DMS153 (cell line): ENCODE data around the gene STRADB.
"Not testable (repeated sequence)": the region's sequence is repeated elsewhere in the genome, so short reads cannot be mapped to it uniquely, and the experiment has no call there.

Source experiments
- DNase-seq: peaks from one replicate; lab custom pipeline; 2025; lab: John Stamatoyannopoulos, UW

Gene STRADB

DNA sequence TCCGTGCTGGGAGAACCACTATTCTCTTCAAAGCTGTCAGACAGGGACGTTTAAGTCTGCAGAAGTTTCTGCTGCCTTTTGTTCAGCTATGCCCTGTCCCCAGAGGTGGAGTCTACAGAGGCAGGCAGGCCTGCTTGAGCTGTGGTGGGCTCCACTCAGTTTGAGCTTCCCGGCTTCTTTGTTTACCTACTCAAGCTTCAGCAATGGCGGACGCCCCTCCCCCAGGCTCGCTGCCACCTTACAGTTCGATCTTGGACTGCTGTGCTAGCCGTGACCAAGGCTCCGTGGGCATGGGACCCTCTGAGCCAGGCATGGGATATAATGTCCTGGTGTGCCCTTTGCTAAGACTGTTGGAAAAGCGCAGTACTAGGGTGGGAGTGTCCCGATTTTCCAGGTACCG lies 21.2 kb upstream of the STRADB start:
- not testable (repeated sequence) for DNase-seq

DNA sequence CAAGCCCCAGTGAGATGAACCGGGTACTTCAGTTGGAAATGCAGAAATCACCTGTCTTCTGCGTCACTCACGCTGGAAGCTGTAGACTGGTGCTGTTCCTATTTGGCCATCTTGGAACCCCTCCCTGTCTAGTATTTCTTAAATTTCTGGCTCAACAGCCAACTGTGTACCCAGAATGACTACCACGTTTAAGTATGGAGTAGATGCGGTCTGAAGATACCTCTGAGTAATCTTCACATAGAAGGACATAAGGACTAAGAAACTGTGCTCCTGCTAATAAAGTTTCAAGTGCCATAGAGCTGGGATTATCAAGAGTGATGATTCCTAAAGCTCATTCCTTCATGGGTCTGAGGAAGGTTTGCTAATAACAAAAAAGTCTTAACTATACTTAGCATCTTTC lies 20.7 kb upstream of the STRADB start:
- DNase-seq, result no peak

DNA sequence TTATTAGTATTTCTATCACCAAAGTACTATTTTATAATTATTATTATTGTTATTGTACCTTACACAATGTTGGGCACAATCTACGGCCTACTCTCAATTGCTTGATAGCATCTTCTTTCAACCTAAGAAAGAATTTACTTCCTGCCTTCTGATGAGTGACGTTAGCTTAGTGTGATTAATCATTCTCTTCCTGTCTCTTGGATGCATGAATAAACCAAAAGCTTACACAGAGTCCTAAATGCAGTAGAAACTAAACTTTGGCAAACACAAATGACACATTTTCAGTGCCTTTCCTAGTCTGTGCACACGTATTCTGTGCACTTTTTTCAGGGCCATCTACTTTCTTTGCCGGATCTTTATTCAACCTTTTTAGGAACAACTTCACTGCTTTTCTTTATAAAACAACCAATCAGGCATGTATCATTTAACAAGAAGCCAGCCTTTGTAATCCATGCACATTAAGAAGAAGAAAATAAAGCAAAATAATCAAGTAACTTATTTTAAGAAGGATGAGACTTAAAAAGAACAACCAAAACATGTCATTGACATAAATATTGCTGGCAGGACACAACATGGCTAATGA lies 19.4 kb upstream of the STRADB start:
- DNase-seq, result no peak

DNA sequence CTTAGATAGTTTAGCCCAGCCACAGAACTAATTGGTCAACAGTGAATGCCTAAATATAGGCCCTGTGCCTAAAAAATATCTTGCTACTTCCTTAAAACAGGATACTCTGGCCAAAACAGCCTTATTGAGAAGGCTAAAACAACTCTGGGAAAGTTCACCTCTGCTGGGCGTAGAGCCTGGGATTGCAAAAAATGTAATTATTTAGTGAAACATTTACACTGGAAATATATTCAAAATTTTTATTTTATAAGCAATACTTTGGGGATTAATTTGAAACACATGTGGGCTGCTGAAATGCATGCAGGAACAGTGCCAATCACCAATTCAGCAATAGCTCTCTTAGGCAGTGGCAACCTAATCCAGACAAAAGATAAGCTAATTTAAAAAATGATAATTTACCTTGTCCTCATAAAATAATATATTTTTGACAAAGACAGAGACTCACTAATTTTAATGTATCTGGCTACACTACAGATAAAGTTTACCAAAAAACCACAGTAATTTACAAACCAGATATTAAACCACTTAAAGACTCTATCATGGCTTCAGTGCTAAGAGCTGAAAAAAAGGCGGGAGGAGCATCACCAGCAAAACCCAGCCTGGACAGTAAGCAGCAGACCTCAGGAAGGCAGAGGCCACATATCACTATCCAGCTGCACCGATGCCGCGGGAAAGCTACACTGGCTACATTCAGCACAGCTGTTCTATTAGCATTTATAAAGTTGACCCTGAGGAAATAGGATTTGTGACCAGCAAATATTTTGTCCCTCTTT lies 18.7 kb upstream of the STRADB start:
- DNase-seq, result no peak

DNA sequence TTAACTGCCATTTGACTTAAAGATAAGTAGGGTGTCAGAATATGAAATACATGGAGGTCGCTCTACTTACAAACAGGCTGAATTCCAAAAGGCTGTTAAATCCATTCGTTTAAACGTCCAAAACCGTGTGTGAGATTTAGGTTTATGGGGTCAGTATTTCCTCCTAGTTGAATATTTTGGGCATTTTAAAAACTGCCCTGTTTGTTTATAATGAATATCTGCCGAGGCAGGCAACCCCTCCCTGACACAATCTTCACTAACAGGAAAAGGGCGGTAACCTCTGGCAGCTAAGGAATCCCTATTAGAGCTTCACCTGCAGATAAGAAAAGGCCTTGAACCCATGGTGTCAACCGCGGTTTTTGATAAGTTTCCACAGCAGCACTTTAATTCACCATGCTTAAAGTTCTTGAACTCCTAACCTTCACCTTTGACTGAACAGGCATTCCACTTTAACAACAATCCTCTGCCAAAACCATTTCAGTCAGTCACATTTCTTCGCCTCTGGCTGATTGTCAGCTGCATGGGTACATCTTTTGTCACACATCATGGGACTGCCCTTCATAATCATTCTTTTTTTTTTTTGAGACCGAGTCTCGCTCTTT lies 18.0 kb upstream of the STRADB start:
- DNase-seq, result no peak

DNA sequence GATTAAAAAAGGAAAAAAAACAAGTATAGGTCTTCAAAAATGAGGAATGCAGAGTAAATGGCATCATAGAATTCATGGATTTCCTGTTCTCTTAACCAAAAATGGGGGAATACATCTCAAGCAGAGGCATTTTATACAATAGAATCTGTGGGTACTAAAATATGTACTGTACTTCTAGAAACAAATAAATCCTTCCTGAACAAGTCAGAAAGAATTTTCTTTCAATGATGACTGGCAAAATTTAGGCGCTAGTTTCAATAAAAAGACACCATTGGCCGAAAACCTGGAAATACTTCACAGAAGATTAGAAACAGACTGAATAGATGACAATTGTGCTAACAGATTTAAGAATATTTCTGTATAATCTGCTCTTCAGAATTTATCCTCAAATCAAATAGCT lies 15.4 kb upstream of the STRADB start:
- DNase-seq, result no peak

DNA sequence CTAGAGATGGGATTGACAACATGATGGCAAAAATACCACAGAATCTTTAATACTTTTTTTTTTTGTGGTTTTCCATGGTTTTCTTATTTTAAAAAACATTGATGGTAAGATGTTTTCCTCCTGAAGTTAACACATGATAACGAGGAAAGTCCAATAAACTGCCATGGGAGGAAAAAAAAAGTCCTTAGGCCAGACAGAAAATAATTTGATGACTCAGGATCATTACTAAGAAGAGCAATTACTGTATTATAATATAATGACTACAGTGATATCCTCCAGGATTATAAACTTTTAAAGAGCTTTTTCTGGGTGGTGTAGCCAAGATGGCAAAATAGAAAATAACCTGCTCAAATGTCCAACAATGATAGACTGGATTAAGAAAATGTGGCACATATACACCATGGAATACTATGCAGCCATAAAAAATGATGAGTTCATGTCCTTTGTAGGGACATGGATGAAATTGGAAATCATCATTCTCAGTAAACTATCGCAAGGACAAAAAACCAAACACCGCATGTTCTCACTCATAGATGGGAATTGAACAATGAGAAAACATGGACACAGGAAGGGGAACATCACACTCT lies 12.1 kb upstream of the STRADB start:
- not testable (repeated sequence) for DNase-seq

DNA sequence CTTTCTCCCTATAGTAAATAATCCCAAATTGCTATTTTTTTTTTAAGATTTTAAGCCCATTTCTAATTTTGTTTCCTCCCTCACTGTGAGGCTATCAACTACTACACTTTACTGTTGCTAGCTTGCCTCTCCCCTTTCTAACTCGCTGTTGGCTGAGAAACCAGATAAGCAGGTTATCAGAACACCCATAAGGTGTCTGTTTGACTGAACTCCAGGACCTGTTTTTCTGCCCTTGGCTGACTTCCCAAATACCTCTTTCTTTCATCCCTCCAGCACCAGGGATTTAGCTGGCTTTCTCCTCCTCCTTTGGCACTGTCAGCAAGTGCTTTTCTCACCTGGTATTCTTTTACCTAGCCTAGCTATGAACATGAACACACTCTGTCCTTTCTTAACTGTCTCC lies 11.4 kb upstream of the STRADB start:
- DNase-seq, result peak; percentile 81

DNA sequence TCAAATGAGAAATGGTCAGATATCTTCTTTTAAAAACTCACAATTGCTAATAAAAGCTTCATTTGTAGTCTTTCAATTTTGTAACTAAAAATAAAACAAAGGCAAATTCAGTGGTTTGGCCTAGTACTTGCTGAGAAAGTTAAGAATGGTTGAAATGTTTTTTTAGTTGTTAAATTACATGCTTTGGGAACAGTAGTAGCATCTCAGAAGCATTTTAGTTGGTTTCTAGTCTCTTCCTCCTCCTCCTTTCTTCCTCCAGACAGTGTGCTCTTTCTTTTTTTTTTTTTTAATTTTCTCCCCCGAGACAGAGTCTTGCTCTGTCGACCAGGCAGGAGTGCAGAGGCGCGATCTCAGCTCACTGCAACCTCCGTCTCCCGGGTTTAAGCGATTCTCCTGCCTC lies 10.1 kb upstream of the STRADB start:
- DNase-seq, result no peak

DNA sequence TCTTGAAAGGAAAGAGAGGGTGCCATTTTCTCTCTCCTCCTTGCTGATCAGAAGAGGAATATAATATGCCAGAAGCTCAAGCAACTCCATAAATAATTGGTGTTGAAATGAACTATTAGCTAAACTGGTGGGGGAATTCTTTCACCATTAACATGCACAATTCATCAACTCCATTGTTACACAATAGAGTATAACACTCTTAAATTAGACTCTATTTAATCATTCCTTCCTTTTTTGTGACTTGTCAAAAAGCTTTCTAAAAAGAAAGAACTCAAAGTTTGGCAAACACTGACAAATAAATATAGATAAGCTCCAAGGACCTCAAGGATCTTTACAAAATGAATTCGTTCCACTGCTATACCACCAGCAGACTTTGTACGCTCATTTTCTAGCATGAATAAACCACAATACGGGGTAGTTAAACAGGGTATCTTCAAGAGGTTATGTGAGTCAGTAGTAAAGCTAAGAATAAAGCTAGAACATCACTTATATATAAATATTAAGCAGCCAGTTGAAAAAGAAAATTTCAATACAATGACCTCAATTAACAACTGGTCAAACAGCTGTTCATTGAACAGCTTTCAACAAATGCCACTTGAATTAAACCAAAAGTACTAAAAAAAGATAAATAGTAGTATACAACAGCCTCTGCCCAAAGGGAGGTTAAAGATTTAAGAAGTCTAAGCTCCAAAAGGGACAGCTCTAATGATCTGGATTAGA lies 6.6 kb upstream of the STRADB start:
- no peak for DNase-seq

DNA sequence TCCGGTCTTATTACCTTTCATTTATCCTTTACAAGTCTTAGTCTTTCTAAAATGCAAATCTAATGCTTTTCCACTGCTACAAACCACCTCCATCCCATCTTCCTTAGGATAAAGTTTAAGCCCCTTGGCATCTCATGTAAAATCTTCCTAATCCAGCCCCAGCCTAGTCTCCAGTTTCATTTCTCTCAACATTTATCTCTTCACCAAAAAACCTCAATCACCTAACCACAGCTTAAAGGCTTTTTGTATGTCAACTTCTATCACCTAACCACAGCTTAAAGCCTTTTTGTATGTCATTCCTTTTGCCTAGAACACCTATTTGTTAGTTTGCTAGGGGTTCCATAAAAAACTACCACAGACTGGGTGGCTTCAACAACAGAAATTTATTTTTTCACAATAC lies 4.5 kb upstream of the STRADB start:
- DNase-seq, result no peak

DNA sequence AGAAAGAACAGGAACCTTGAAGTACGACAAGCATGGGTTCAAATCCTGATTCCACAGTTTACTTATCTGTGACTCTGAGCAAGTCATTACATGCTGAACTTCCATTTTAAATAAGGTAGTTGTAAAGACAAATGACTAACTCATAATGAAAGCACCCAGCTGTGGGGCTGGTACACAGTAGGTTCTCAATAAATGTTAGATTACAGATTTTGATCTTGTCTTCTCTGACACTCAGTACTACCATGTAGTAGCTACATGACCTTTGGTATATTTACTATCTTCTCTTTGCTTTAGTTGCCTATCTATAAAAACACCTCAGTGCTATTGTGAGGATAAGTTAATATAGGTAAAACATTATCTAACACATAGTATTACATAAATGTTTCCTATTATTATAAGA lies 3.5 kb upstream of the STRADB start:
- no peak for DNase-seq

DNA sequence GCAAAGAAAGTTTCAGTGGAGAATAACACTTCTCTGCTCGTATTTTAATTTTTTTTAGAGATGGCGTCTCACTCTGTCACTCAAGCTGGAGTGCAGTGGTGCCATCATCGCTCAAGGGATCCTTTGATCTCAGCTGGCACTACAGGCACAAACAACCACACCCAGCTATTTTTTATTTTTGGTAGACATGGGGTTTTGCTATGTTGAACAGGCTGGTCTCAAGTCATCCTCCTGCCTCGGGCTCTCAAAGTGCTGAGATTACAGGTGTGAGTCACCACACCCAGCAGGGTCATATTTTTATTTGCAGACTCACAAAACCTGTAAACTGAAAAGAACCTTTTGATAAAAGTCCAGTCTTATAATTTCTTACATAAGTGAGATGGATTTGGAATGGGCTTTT lies 2.8 kb upstream of the STRADB start:
- no peak for DNase-seq

DNA sequence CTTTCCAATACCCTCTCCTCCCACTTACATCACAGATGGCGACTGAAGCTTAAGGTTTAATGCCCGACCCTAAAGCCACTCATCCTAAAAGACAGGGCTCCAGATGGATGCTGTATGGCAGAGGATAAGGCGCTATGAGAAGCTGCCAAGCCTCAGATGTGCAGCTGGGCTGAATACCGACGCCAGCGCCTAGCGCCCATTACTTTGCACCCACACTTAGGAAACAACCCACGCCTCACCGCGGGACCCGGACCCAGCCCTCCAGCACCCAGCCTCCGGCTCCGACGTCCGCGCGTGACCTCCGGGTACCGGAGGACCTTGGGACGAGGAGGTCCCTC lies 617 bp upstream of the STRADB start:
- DNase-seq, result no peak

DNA sequence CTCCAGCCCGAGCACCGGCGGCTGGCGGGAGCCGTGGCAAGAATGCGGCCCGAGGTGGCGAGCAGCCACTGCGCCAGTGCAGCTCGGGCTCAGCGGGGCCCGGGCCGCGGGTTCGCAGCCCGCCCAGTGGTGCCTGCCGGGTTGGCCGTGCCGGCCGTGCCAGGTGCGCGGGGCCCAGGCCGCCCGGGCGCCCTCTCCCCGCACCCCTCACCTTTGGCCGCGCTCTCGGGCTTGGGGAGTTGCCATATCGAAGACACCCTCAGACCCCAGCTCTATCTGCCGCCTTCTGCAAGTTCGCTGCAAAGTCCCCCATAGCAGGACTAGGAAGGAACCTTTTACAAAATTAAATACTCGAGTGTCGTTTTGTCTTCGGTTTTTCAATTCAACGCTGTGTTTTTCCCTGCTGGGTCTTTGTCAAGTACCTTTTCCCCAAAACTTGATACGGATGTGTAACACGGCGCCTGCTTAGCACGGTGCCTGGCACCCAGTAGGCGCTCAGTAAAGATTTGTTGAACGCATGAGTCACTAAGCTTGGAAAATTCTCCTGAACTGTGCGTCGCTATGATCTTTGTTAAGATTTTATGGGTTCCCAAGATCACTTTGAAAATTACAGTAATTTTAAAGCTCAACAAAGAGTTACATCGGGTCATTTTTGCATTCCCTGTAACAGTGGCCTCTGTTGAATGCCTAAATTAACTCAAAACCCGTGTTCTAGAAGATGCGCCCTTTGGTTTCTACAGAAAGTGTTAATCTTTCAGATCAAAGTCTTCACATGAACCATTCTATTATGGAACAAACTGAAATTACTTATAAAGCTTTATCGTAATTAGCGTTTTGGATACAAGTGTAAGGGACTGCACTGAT lies 750 bp downstream of the STRADB start:
- DNase-seq, result no peak

DNA sequence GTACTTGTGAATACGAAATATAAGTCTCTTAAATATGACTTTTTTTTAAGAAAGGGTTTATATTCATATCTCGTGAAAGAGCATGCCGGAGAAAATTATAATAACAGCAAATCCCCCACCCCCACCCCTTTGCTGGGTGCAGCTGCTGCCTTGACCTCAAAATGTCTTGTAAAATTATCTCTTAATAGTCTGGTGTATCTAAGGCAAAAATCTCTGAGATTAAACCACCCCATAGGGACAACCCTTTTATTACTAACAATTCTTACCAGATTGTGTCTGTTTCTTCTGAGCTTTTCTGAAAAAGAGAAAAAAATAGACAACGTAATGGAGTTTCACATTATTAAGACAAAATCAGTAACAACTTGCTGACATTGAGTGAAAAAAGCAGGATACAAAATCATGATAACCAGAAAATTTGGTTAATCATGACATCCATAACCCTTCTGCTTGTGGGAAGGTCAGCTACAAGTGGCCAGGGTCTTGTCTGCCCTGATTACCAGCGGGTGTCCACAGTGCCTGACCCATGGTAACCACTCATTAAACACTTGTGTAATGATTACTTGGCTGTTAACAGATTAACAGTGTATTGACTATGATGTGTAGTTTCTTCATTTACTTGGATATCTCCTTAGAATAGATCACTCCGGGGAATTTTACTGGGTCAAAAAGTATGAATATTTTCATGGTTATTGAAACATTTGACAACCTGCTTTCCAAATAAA lies 1.5 kb downstream of the STRADB start:
- no peak for DNase-seq

DNA sequence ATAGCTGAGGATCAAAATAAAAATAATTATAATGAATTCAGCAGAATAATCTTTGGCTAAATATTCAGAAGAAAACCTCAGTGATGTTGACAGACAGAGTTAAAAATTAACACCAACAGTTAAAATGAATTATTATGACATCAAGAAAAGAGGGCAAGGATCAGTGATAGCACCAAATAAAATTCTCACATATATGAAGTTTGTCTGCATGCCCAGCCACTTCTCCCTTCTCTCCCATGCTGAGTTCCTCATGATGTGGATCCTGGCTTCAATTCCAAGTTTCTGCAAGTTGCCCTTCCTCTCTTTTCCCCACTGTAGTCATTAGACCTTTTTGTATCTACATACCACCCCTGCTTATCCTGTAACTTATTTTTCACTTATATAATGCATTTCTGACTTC lies 6.8 kb downstream of the STRADB start:
- no peak for DNase-seq

DNA sequence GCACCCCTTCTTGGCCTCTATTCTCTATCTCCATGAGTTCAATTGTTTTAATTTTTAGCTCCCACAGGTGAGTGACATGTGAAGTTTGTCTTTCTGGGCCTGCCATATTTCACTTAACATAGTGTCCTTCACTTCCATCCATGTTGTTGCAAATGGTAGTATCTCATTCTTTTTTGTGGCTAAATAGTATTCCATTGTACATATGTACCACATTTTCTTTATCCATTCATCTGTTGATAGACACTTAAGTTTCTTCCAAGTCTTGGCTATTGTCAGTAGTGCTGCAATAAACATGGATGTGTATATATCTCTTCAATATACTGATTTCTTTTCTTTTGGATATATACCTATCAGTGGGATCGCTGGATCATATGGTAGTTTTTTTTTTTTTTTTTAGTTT lies 9.0 kb downstream of the STRADB start:
- DNase-seq, result no peak

DNA sequence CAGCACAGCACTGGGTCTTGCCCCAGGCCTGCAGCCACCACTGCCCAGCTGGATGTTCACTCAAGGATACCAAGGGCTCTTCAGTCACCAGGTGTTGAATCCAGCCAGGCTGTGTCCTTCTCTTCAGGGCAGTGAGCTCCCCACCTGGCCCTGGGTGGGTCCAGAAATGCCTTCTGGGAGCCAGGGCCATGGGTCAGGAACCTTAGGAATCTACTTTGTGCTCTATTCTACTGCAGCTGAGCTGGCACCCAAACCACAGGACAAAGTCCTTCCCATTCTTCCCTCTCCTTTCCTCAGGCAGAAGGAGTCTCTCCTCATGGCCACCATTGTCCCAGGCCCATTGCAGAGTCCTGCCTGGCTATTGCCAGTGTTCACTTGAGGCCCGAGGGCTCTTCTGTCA lies 13.0 kb downstream of the STRADB start:
- no peak for DNase-seq

DNA sequence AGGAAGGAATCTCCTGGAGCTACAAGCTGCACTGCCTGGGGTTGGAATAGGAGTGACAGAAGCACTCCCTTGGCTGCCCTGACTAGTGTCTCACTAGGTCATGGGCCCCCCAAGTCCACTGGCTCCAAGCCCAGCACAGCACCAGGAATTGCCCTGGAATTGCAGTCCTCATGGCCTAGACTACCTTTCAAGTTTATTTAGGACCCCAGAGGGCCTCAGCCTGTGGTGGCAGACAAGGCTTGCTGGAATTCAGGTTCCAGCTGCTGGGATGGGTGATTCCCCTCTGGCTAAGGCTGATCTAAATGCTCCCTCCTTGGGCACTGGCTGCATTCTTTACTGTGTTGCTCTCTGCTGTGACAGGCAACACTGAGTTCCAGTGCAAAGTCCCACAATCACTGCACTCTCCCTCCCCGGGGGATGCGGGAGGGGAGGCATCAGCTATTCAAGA lies 14.0 kb downstream of the STRADB start:
- no peak for DNase-seq

DNA sequence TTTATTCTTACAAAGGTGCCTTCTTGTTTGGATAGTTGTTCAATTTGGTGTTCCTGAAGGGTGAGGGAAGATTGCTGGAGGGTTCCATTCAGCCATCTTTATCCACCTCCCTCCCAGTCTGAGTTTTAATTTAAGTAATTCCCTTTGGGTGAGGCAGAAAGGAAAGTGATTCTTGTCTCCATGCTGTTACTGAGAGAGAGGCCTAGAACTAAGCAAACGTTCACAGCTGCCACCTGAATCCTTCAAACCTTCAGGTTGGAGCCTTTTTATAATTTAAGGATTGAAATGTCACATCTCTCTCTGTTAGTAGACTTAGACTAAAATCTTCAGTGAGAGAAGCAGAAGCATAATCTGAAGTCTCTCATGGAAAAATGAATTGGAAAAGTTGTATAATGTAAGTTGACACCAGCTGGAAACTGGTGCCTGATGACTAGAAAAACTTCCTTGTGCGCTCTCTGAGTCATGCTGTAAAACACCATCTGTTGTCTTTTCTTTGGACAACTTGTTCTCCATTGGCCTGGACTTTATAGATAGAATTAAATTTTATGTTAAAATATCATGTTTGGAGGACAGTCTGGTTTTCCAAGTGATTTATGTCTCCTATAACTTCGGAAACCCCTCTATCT lies 14.6 kb downstream of the STRADB start:
- DNase-seq, result peak; percentile 19
